DOHH2 (cell line): ENCODE data around the gene LAMA4.

Experiments
- H3F3A ChIP-seq: fragments of 200-600 bp; sonication (generic), shearing (Covaris generic); 2 replicates; pipeline ENCODE4 v1.6.0; 2016; ENCODE audit warnings: antibody characterized with exemption, mild to moderate bottlenecking; ENCODE audit not compliant: control insufficient read depth, insufficient read depth
- H3K27ac ChIP-seq: fragments of 200-600 bp; sonication (generic); 2 replicates; pipeline ENCODE4 v1.5.1; 2014; ENCODE audit warnings: low read depth, mild to moderate bottlenecking, low read length, moderate library complexity
- H3K27me3 ChIP-seq: fragments of 200-600 bp; sonication (generic); 2 replicates; pipeline ENCODE4 v1.6.1; 2014; ENCODE audit warnings: mild to moderate bottlenecking, low read length, mixed read lengths; ENCODE audit not compliant: control insufficient read depth
- H3K36me3 ChIP-seq: fragments of 200-600 bp; sonication (generic); 2 replicates; pipeline ENCODE4 v1.6.1; 2014; ENCODE audit warnings: mild to moderate bottlenecking, low read length, moderate library complexity, mixed read lengths; ENCODE audit not compliant: control insufficient read depth
- H3K4me1 ChIP-seq: fragments of 200-600 bp; sonication (generic); 2 replicates; pipeline ENCODE4 v1.6.1; 2014; ENCODE audit warnings: mild to moderate bottlenecking, low read length, mixed read lengths; ENCODE audit not compliant: control insufficient read depth
- H3K4me2 ChIP-seq: fragments of 200-600 bp; sonication (generic); 2 replicates; pipeline ENCODE4 v1.6.0; 2014; ENCODE audit warnings: mild to moderate bottlenecking, low read length, moderate library complexity
- H3K4me3 ChIP-seq: fragments of 200-600 bp; sonication (generic); 2 replicates; pipeline ENCODE4 v1.5.1; 2014; ENCODE audit warnings: mild to moderate bottlenecking, low read length, mixed read lengths
- H3K79me2 ChIP-seq: fragments of 200-600 bp; sonication (generic); 2 replicates; pipeline ENCODE4 v1.6.1; 2014; ENCODE audit warnings: mild to moderate bottlenecking, low read length, mixed read lengths; ENCODE audit not compliant: control insufficient read depth
- H3K9me2 ChIP-seq: fragments of 200-600 bp; sonication (generic); replicated peaks from 2 replicates; pipeline ENCODE4 v1.6.1; 2014; ENCODE audit warnings: mild to moderate bottlenecking, low read length, mixed read lengths; ENCODE audit not compliant: control insufficient read depth
- H3K9me3 ChIP-seq: fragments of 200-600 bp; sonication (generic); 2 replicates; pipeline ENCODE4 v1.6.1; 2014; ENCODE audit warnings: antibody characterized with exemption, low read length, mixed read lengths; ENCODE audit not compliant: control insufficient read depth, insufficient read depth
- H4K20me1 ChIP-seq: fragments of 200-600 bp; sonication (generic); 2 replicates; pipeline ENCODE4 v1.6.0; 2014; ENCODE audit warnings: low read depth, mild to moderate bottlenecking, antibody characterized with exemption, low read length, moderate library complexity; ENCODE audit not compliant: control insufficient read depth, insufficient read depth
- CTCF ChIP-seq: fragments of 200-600 bp; sonication (generic); IDR thresholded peaks from one replicate; pipeline ENCODE4 v1.5.1; 2014; ENCODE audit warnings: antibody characterized with exemption, mild to moderate bottlenecking, low read depth, low read length; ENCODE audit not compliant: poor library complexity, severe bottlenecking
- EZH2phosphoT487 ChIP-seq: fragments of 200-600 bp; sonication (generic); IDR thresholded peaks from 2 replicates; pipeline ENCODE4 v1.6.1; 2017; ENCODE audit warnings: borderline replicate concordance, mild to moderate bottlenecking, antibody characterized with exemption, low read length, moderate library complexity, mixed read lengths

Gene LAMA4

GRCh38 chr6:112198582-112198981 lies 55.8 kb downstream of the LAMA4 start:
- H3K9me3 ChIP-seq = no peaks in the 10 kb centered on the region
- no peaks in the 10 kb centered on the region for H3K27me3 ChIP-seq
- TF ChIP-seq CTCF = no peak
- no peak for TF ChIP-seq EZH2phosphoT487
- H3F3A ChIP-seq = no peaks in the 10 kb centered on the region
- H3K4me2 ChIP-seq = no peak overlapping the region
- no peak overlapping the region for H3K27ac ChIP-seq
- H4K20me1 ChIP-seq = no peaks in the 10 kb centered on the region
- no peak overlapping the region for H3K4me3 ChIP-seq
- no peaks in the 10 kb centered on the region for H3K9me2 ChIP-seq
- H3K4me1 ChIP-seq = no peaks in the 10 kb centered on the region
- H3K36me3 ChIP-seq = no peaks in the 10 kb centered on the region
- H3K79me2 ChIP-seq = no peaks in the 10 kb centered on the region

- H3K27me3 ChIP-seq = no peaks in the 10 kb centered on the region
- no peaks in the 10 kb centered on the region for H3K9me2 ChIP-seq
- no peaks in the 10 kb centered on the region for H3K9me3 ChIP-seq
- no peak for TF ChIP-seq EZH2phosphoT487
- TF ChIP-seq CTCF = no peak
- no peak overlapping the region for H3K4me2 ChIP-seq
- H3K4me3 ChIP-seq = no peak overlapping the region
- H3K79me2 ChIP-seq = no peaks in the 10 kb centered on the region
- H3K27ac ChIP-seq = no peak overlapping the region
- H3K36me3 ChIP-seq = no peaks in the 10 kb centered on the region
- no peaks in the 10 kb centered on the region for H4K20me1 ChIP-seq
- H3F3A ChIP-seq = no peaks in the 10 kb centered on the region
- H3K4me1 ChIP-seq = no peaks in the 10 kb centered on the region
Measured at GRCh38 chr6:112197636-112198035, 56.7 kb downstream of the LAMA4 start.

GRCh38 chr6:112196306-112196705 lies 58.1 kb downstream of the LAMA4 start:
- Histone ChIP-seq H3K9me2 (no peaks in the 10 kb centered on the region), H3K4me2 (no peak overlapping the region), H3K4me3 (no peak overlapping the region), H3K79me2 (no peaks in the 10 kb centered on the region), H3K36me3 (no peaks in the 10 kb centered on the region), H4K20me1 (no peaks in the 10 kb centered on the region), H3K27ac (no peak overlapping the region), H3K4me1 (no peaks in the 10 kb centered on the region), H3K27me3 (no peaks in the 10 kb centered on the region), H3F3A (no peaks in the 10 kb centered on the region), H3K9me3 (no peaks in the 10 kb centered on the region)
- TF ChIP-seq EZH2phosphoT487 (no peak), CTCF (no peak)

GRCh38 chr6:112195166-112195565 lies 59.2 kb downstream of the LAMA4 start:
- no peaks in the 10 kb centered on the region for H3K79me2 ChIP-seq
- H3K9me2 ChIP-seq = no peaks in the 10 kb centered on the region
- TF ChIP-seq CTCF (no peak), EZH2phosphoT487 (no peak)
- no peak overlapping the region for H3K4me3 ChIP-seq
- no peaks in the 10 kb centered on the region for H3F3A ChIP-seq
- no peak overlapping the region for H3K27ac ChIP-seq
- no peaks in the 10 kb centered on the region for H4K20me1 ChIP-seq
- H3K27me3 ChIP-seq = no peaks in the 10 kb centered on the region
- H3K9me3 ChIP-seq = no peaks in the 10 kb centered on the region
- no peaks in the 10 kb centered on the region for H3K36me3 ChIP-seq
- H3K4me2 ChIP-seq = no peak overlapping the region
- no peaks in the 10 kb centered on the region for H3K4me1 ChIP-seq
